ENCODE measurements around the gene SHANK2. TPM values are rescaled to one million over a fixed set of nuclear protein-coding genes. Genes with fewer than 3 reads are reported as not detected.

Gene SHANK2
- total RNA-seq, 4 donors from 2014 or later: 26.2 to 95.5 (median 45.1) TPM

- intact Hi-C loops (cut with DNase I; ENCODE audit: low total_unique reads) (no loop called here), in situ Hi-C loops (cut with MboI; ENCODE audit: low pct_ligation_motif_present in 1 of 4, low pct_unique_long_range_greater_than_20kb in 1 of 4, low sequenced_read_pairs in 3 of 4) (no loop called here)
- Histone ChIP-seq H3K27ac (no peak overlapping the region), H3K4me1 (peaks cover 0 to 11% (median 5%) of the 10 kb centered on the region in 4 donors), H3K9me3 (no peaks in the 10 kb centered on the region), H3K4me3 (no peak overlapping the region), H3K27me3 (no peaks in the 10 kb centered on the region), H3K36me3 (no peaks in the 10 kb centered on the region)
- TF ChIP-seq EP300 (IDR thresholded peaks at IDR 0.05; ENCODE audit: low read depth): no peak
- TF ChIP-seq, protein P1, sequence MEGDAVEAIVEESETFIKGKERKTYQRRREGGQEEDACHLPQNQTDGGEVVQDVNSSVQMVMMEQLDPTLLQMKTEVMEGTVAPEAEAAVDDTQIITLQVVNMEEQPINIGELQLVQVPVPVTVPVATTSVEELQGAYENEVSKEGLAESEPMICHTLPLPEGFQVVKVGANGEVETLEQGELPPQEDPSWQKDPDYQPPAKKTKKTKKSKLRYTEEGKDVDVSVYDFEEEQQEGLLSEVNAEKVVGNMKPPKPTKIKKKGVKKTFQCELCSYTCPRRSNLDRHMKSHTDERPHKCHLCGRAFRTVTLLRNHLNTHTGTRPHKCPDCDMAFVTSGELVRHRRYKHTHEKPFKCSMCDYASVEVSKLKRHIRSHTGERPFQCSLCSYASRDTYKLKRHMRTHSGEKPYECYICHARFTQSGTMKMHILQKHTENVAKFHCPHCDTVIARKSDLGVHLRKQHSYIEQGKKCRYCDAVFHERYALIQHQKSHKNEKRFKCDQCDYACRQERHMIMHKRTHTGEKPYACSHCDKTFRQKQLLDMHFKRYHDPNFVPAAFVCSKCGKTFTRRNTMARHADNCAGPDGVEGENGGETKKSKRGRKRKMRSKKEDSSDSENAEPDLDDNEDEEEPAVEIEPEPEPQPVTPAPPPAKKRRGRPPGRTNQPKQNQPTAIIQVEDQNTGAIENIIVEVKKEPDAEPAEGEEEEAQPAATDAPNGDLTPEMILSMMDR (IDR thresholded peaks at IDR 0.05): no peak
- TF ChIP-seq POLR2A (IDR thresholded peaks at IDR 0.05): no peak
- TF ChIP-seq POLR2AphosphoS5 (IDR thresholded peaks at IDR 0.05): no peak
- 92 to 100% methylated on average over 1 to 4 of the region's 4 CpGs for WGBS, 2 donors (ENCODE audit: low coverage in 1 of 2)
- DNase-seq: no peak
These were observed 49.4 kb downstream of the SHANK2 start for GRCh38 chr11:71202966-71203365.

GRCh38 chr11:71202598-71202944 is 49.8 kb downstream of the SHANK2 start:
- intact Hi-C loops (cut with DNase I; ENCODE audit: low total_unique reads): no loop called here
- 91% methylated on average over 5 of the region's 5 CpGs; no CpG with 5 or more reads in 1 of the 2 donors for WGBS, 2 donors (ENCODE audit: low coverage in 1 of 2)
- no peak overlapping the region for H3K4me3 ChIP-seq
- no peak overlapping the region for H3K27ac ChIP-seq
- TF ChIP-seq, protein P1 (IDR thresholded peaks at IDR 0.05): no peak
- TF ChIP-seq POLR2AphosphoS5 (IDR thresholded peaks at IDR 0.05) (no peak), EP300 (IDR thresholded peaks at IDR 0.05; ENCODE audit: low read depth) (no peak), POLR2A (IDR thresholded peaks at IDR 0.05) (no peak)
- no peaks in the 10 kb centered on the region for H3K27me3 ChIP-seq
- peaks cover 0 to 11% (median 5%) of the 10 kb centered on the region in 4 donors for H3K4me1 ChIP-seq
- H3K36me3 ChIP-seq: no peaks in the 10 kb centered on the region
- in situ Hi-C loops (cut with MboI; ENCODE audit: low pct_ligation_motif_present in 1 of 4, low pct_unique_long_range_greater_than_20kb in 1 of 4, low sequenced_read_pairs in 3 of 4): no loop called here
- DNase-seq: no peak
- no peaks in the 10 kb centered on the region for H3K9me3 ChIP-seq

Other genes with a start within 250 kb of the SHANK2 start
- 10 to 100 TPM in 3 of 4 donors, 1 to 10 TPM in 1; 5.6 to 76.7 (median 31.5) TPM for gene DHCR7, start 195.8 kb upstream of the SHANK2 start, total RNA-seq
- gene NADSYN1, start 200.6 kb upstream of the SHANK2 start, total RNA-seq: 100 to 1,000 TPM; 144 to 271 (median 195) TPM